ENCODE data around the gene MANBA. TPM values are rescaled to one million over a fixed set of nuclear protein-coding genes. Genes with fewer than 3 reads are reported as not detected.

Gene MANBA
- polyA plus RNA-seq, 2 of the 4 experiments (the other 2 are of a cell fraction), result 9.3 to 10.4 TPM

- ATAC-seq, result no peak
- POLR2A ChIA-PET, result no interaction called here
- WGBS (ENCODE audit: missing lambda C conversion rate), result 87% methylated on average over 3 of the region's 3 CpGs
- TF ChIP-seq ELK1 (IDR thresholded peaks at IDR 0.05; ENCODE audit: low read depth, low read length) (no peak), CBX2 (IDR thresholded peaks at IDR 0.05; ENCODE audit: borderline replicate concordance, low read depth) (no peak)
- no peak for DNase-seq (ENCODE audit: low read depth in 1 of 2, low spot score in 1 of 2)
- no peak for FAIRE-seq
- no peak overlapping the region for H3K27ac ChIP-seq
- no peaks in the 10 kb centered on the region for H3K9me3 ChIP-seq
- no peak overlapping the region for H3K4me2 ChIP-seq
- H3K4me1 ChIP-seq, result no peaks in the 10 kb centered on the region
- H3K4me3 ChIP-seq, result no peak overlapping the region
- CTCF ChIA-PET, result no interaction called here
Measured at GRCh38 chr4:102725229-102725628, 35.5 kb downstream of the MANBA start.

- POLR2A ChIA-PET, result no interaction called here
- no peak for DNase-seq (ENCODE audit: low read depth in 1 of 2, low spot score in 1 of 2)
- TF ChIP-seq E2F6 (IDR thresholded peaks at IDR 0.05; ENCODE audit: borderline replicate concordance, low read depth) (no peak), RNF2 (IDR thresholded peaks at IDR 0.05; ENCODE audit: borderline replicate concordance, low read depth) (no peak), KDM5A (IDR thresholded peaks at IDR 0.05) (no peak), CHD2 (IDR thresholded peaks at IDR 0.05; ENCODE audit: low read length, partially characterized antibody) (no peak), ATOH8 (CRISPR knock-in tag; IDR thresholded peaks at IDR 0.05; ENCODE audit: low read depth) (no peak), MAX (IDR thresholded peaks at IDR 0.05) (no peak), RARB (CRISPR knock-in tag; IDR thresholded peaks at IDR 0.05) (no peak), POLR2A (IDR thresholded peaks at IDR 0.05; ENCODE audit: low read length) (no peak), HMGXB4 (CRISPR knock-in tag; IDR thresholded peaks at IDR 0.05; ENCODE audit: borderline replicate concordance) (no peak), ZSCAN20 (CRISPR knock-in tag; IDR thresholded peaks at IDR 0.05) (no peak), MAFK (IDR thresholded peaks at IDR 0.05; ENCODE audit: partially characterized antibody) (no peak), CHD4 (IDR thresholded peaks at IDR 0.05; ENCODE audit: borderline replicate concordance) (no peak), EHF (CRISPR knock-in tag; IDR thresholded peaks at IDR 0.05) (no peak), ZC3H11A (IDR thresholded peaks at IDR 0.05) (no peak), NFE2L2 (conservative IDR thresholded peaks at IDR 0.05; ENCODE audit: low read length) (no peak), GATA3 (IDR thresholded peaks at IDR 0.05; ENCODE audit: borderline replicate concordance) (no peak)
- H3K4me1 ChIP-seq, result no peaks in the 10 kb centered on the region
- no peak overlapping the region for H3K4me2 ChIP-seq
- CTCF ChIA-PET, result interaction anchor here (0.7 kb wide), 1 partner anchor 103 kb away, joined by 3 read pairs; no protein-coding TSS in a partner anchor
- no peak for FAIRE-seq
- ATAC-seq, result no peak
- H3K4me3 ChIP-seq, result no peak overlapping the region
- no peaks in the 10 kb centered on the region for H3K9me3 ChIP-seq
- no peak overlapping the region for H3K27ac ChIP-seq
Measured at GRCh38 chr4:102723511-102723910, 37.3 kb downstream of the MANBA start.

- Histone ChIP-seq H3K4me1 (peaks cover 7% of the 10 kb centered on the region; the same call in 2 of the 3 replicates), H3K4me3 (no peak overlapping the region), H3K27ac (no peak overlapping the region), H3K4me2 (no peak overlapping the region), H3K9me3 (no peaks in the 10 kb centered on the region)
- no peak for ATAC-seq
- TF ChIP-seq BCL3 (IDR thresholded peaks at IDR 0.05) (no peak), HES2 (IDR thresholded peaks at IDR 0.05) (no peak), JUN (IDR thresholded peaks at IDR 0.05) (no peak), ATOH8 (CRISPR knock-in tag; IDR thresholded peaks at IDR 0.05; ENCODE audit: low read depth) (no peak), KDM1A (IDR thresholded peaks at IDR 0.05; ENCODE audit: low read depth) (no peak), HOXA7 (CRISPR knock-in tag; IDR thresholded peaks at IDR 0.05) (no peak), MAFK (IDR thresholded peaks at IDR 0.05; ENCODE audit: partially characterized antibody) (no peak), REST (IDR thresholded peaks at IDR 0.05) (no peak)
- DNase-seq (ENCODE audit: low read depth in 1 of 2, low spot score in 1 of 2), result no peak
- FAIRE-seq, result no peak
- POLR2A ChIA-PET, result no interaction called here
- CTCF ChIA-PET, result no interaction called here
- WGBS (ENCODE audit: missing lambda C conversion rate), result 89% methylated on average over 8 of the region's 8 CpGs
Measured at GRCh38 chr4:102722740-102723139, 38.0 kb downstream of the MANBA start.

Measured in A549 (cell line).